ENCODE measurements around the gene TMC4.
A peak's percentile ranks its signal among the peaks of the same experiment; 100 is the strongest.

TMC4 gene

DNA sequence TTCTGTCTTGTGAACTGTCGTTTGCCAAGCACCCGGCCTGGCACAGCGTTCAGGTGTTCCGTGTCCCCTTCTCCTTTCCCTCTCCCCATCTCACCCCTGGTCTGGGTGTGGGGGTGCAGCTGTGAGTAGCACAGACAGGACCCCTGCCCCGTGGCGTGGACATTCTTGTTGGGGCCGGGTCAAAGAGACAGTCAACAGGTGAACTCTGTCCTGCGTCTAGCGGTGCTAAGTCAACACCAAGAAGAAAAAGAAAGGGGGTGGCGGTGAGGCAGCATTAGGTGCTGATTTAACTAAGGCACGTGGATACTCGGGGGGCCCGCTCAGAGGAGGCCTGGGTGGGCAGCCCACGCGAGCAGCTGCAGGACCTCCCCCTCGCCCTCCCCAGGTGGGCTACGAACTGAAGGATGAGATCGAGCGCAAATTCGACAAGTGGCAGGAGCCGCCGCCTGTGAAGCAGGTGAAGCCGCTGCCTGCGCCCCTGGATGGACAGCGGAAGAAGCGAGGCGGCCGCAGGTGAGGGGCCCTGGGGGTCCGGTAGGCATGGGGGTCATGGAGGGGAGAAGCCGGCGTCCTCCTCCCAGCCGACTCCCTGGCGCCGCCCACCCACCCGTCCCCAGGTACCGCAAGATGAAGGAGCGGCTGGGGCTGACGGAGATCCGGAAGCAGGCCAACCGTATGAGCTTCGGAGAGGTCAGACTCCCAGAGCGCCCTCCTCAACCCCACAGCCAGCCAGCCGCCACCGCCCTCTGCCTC lies 45.1 kb downstream of the TMC4 start:
- no peak for DNase-seq

DNA sequence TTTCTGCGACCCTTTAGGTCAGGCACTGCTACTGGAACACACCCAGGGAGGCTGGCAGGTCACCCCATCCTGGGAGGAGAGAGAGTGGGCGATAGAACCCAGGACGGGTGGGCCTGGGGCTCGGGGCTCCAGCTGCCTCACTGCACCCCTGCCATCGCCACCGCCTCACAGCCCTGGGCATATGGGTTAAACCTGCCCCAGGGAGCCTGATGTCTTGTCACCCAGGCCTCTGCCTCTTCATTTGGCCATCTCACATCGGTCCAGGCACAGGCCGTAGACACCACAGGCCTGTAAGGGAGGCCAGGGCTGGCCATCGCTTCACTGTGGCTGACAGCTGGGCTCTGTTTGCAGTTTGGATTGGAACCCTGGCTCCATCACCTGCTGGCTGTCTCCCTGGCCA lies 47.2 kb downstream of the TMC4 start:
- no peak for DNase-seq

- DNase-seq: no peak
These were observed 48.6 kb downstream of the TMC4 start for GRCh38 chr19:54124393-54124792.

- DNase-seq: no peak
These were observed 49.3 kb downstream of the TMC4 start for GRCh38 chr19:54123682-54124081.

DNA sequence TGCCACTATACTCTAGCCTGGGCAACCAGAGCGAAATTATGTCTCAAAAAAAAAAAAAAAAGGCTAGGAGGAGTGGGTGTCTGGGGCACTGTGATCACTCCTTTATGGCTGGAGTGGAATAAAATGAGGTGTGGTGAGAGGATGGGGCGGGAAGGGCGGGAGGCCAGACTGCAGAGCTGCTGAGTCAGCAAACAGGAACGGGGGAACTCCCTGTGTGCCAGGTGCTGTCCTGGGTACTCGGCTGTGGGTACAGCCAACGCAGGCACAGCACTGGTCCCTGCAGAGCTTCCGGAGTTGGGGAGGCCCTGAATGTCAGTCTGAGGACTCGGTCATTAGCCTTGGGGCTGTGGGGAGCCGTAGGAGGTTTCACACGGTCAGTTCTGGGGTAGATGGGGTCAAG lies 51.7 kb downstream of the TMC4 start:
- DNase-seq: no peak

- peak; percentile 96 to 98 for DNase-seq
These were observed 57.6 kb downstream of the TMC4 start, which contains the start of the genes PRPF31 and TFPT for GRCh38 chr19:54115109-54116063. Gene PRPF31 (plus strand): TSS chr19:54115754. CDS start chr19:54118279, 2,525 bp downstream. Gene TFPT (minus strand): TSS chr19:54115657. CDS start chr19:54115269, 388 bp downstream.

DNA sequence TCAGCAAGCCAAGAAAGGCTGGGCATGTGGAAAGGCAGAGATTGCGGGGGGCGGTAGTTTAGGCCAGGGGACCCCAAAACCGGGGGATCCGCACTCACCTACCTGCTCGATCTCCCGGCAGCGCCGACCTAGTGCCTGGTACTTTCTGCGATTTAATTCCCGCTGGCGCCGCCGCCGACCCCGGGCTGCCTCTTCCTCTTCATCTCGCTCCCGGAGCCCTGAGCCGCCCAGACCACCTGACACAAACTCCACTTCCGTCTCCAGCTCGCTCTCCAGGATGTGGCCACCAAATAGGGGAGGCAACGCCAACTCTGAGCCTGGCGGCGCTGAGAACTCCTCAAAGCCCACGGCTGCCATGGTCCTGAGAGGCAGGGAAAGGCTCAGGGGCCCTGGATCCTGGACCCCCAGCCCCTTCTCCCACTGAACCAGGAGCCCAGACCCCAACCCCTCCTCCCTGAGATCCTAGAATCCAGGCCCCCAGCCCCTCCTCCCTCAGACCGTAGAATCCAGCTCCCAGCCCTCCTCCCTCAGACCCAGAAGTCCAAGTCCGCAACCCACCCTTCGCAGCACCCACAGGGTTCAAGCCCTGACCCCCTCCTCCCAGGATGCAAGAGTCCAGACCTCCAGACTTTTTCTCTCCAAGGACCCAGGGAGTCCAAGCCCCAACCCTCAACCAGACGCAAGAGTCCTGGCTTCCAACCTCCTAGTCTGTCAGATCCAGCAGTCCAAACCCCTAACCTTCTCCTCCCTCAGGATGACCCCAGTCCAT lies 58.4 kb downstream of the TMC4 start:
- peak; percentile 85 to 88 for DNase-seq

All from Kasumi-1 (cell line).